ENCODE results near the gene MALL. TPM values are rescaled to one million over a fixed set of nuclear protein-coding genes. Genes with fewer than 3 reads are reported as not detected.
A peak's percentile ranks its signal among the peaks of the same experiment; 100 is the strongest.
"Not testable (repeated sequence)": the region's sequence is repeated elsewhere in the genome, so short reads cannot be mapped to it uniquely, and the experiment has no call there.

Gene MALL
- total RNA-seq, 2 donors from 2014 or later: 14.0 to 39.1 TPM

DNA sequence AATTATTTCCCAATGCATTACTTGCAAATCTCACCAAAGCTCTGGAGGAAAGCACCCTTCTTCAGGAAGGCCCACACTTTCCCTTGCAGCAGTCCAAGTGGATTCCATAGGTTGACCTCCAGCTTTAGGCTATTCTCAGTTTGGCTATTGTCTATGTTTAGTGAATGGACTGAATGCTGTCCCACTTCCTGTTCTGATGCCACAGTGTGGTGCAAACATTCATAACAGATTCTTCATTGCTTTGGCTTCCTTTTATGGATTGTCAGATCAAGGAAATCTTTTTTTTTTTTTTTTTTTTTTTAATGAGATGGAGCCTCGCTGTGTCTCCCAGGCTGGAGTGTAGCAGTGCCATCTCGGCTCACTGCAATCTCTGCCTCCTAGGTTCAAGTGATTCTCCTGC is 55.1 kb downstream of the MALL start:
- ATAC-seq; intact Hi-C loops (cut with DNase I); DNase-seq: not testable (repeated sequence)

DNA sequence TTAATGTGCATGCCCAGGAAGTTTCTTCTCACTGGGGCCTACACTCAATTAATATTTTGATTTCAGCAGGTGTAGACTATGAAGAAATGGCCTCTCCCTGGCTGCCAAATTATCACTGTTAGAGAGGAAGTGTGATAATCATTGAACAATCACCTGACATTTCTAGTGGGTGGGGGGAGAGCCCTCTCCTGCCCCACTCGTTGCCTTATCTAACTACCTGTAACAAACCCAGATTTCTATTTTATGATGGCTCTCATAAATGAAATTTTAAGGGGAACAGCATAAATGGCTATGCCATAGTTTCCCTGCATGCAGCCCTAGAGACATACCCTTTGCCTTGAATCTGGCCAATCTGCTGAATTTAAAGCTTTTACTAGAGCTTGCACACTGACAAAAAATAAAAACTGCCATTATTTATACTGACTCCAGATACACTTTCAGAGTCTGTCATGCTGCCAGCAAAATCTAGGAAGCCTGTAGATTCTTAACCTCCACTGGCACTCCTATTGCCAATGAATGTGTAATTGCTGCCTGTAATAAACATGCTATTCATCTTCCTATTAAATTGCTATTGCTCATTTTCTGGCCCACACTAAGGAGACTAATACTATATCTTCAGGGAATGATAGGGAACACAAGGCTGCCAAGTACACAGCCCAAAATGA is 55.8 kb downstream of the MALL start:
- ATAC-seq; intact Hi-C loops (cut with DNase I): not testable (repeated sequence)

DNA sequence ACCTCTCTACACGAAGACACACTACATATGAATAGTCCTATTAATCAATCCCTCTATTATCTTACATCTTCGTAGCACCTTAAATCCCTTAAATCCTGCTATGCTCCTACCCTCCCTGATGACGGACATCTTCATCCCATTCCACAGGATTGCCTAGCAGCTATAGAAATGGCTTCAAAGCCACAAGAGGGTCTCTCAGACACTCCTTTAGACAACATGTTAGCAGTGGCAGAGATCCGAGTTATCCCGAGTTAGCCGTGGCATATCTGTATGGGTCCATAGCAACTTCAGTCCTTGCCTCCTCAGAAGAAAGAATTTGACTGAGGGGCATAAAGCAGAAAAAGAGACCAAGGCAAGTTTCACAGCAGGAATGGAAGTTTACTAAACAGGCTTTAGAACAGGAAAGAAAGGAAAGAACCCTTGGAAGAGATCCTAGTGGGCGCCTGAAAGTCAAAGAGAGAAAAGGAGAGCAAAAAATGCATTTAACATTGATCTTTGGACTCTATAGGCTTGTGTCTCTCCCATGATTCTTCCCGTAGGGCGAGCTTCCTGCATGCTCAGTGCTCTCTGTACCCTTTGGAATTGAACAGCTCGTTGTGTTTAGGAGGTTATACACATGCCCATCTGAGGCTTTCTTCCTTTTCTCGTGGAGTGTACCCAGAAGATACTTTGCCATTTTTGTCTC is 56.5 kb downstream of the MALL start:
- intact Hi-C loops (cut with DNase I); DNase-seq; ATAC-seq: not testable (repeated sequence)

More for the DNA sequence above, 55.8 kb downstream of the MALL start:
- DNase-seq: not testable (repeated sequence)

DNA sequence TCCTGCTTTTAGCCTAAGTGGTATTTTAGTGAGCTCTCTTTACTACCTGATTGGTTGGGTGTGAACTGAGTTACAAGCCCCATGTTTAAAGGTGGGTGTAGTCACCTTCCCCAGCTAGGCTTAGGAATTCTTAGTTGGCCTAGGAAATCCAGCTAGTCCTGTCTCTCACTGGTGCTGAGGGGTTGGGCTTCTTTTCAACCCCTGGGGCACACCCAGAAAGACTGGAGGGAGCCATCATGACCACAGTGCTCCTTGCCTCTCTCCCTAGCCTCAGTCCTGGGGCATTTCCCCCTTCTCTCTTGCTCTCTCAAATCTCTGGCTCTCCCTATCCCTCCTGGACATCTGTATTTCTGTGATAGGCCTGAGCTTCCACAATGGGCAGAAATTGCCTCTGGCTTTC is 57.6 kb downstream of the MALL start:
- DNase-seq; ATAC-seq; intact Hi-C loops (cut with DNase I): not testable (repeated sequence)

DNA sequence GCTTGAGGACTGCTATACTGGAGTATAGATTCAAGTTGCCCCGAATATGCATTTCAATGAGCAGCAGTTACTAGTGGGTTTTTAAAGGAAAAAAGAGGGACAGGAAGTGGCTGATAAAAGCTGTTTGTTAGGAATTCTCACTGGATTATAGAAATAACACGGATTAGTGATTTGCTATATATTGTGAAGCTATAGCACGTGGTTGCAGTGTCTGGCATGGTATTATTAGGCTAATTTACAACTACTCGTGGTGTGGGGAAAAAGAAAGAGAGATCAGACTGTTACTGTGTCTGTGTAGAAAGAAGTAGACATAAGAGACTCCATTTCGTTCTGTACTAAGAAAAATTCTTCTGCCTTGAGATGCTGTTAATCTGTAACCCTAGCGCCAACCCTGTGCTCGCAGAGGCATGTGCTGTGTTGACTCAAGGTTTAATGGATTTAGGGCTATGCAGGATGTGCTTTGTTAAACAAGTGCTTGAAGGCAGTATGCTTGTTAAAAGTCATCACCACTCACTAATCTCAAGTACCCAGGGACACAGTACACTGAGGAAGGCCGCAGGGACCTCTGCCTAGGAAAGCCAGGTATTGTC is 59.7 kb downstream of the MALL start:
- ATAC-seq; intact Hi-C loops (cut with DNase I); DNase-seq: not testable (repeated sequence)

DNA sequence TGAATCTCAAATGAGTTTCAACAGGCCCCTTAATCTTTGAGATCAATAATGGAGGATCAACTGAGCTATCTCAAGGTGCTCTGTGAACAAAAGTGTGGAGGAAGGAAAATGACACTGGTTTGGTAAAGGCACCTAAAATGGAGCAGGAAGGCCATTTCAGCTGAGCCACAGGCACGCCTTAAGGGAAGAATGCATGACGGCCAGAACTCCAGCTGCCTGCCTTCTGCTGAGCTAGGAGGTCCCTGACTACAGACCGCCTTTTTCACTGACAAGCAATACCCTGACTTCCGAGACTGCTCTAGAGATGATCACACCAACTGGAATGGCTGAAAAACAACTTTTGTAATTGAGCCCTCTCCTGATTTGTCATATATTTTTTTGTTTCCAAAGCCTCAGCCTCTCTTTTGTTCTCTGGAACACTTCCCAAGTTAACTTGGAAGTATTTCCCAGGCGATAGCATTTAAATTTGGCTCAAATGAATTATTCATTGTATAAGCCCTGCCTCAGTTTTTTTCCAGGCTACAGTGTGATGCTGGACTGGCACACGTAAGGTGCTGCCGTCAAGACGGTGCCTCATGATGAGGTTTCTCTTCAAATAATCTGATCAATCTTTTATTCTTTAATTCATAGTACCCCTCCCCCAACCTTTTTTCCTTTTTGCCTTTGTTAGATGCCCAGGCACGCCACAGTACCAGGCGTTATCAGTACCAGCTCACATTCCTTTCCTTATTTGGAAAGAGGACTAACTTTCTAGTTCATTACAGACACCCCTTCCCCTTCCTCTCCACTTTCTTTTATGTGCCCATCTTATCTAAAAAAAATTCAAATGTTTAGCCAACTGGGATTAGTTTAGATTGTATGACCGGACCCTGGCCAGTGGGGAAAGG is 60.9 kb downstream of the MALL start:
- intact Hi-C loops (cut with DNase I): not testable (repeated sequence)
- DNase-seq (peak; percentile 59), ATAC-seq (peak; percentile 83 to 97)

DNA sequence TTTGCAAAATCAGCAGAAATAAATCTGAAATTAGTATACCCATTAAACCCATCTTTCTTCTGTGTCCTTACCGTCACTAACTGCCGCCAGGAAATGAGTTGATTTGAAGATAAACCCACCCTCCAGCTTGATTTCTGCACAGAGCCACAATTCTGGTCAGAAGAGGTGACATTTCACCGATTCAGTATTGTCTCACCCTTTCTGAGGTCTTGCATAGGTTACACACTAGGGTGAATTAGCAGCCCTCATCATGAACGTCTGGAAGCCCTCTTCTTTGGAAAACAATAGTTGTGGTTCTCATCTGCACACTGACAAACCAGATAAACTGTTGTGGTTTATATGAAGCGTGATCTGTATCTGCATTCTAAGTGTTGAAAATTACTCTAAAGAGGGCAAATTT is 61.9 kb downstream of the MALL start:
- intact Hi-C loops (cut with DNase I); DNase-seq; ATAC-seq: not testable (repeated sequence)

DNA sequence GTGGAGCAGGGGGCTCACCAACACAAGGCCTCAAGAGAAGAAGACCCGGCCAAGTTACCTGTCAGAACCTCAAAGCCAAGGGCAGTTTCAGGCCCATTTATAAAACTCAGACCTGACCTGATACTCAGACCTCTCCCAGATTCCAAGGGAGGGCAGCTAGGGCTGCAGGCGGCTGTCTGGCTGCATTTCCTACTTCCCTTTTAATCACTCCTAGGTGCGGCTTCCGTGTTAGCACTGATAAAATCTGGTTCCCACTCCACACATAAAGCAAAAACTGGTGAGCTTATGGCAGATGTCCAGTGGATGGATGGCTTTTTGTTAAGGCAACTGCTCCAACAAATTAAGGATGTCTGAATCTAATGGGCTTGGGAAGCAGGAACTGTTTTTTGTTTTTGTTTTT is 63.5 kb downstream of the MALL start:
- intact Hi-C loops (cut with DNase I); ATAC-seq; DNase-seq: not testable (repeated sequence)

DNA sequence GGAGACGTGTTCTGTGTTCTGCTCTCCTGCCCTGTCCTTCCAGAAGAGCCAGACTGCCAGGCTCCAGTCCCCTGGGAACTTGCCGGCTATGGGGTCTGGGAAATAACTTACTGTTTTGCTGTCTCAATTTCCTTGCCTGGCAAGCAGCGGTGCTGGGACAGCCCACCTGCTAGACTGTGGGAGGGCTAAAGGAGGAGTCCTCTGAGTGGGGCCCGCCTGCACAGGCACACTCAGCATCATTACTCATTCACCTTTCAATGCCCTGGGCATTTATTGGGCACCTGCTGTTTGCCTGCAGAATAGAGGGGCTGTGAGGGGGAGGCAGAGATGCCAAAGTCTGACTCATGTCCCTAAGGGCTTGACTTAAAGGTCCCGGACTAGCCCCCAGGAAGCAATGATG is 65.4 kb downstream of the MALL start:
- DNase-seq; intact Hi-C loops (cut with DNase I); ATAC-seq: not testable (repeated sequence)

DNA sequence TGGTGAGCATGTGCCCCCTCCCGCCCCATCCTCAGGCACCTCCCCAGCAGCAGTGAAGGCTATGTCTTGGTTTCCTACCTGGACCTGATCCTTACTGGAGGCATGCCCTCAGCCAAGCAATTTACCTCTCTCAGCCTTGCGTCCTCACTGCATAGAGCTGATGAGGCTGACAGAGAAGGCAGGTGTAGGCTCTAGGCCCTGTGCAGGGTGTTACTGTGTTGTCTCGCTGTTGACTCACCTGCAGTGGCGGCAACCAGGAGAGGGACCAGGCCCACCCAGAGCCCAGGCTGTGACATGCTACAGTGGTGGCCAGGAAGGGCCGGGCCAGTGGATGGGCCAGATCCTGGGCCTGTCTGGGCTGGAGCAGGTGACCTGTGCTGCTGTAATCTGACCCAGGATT is 65.9 kb downstream of the MALL start:
- ATAC-seq; intact Hi-C loops (cut with DNase I): not testable (repeated sequence)

DNA sequence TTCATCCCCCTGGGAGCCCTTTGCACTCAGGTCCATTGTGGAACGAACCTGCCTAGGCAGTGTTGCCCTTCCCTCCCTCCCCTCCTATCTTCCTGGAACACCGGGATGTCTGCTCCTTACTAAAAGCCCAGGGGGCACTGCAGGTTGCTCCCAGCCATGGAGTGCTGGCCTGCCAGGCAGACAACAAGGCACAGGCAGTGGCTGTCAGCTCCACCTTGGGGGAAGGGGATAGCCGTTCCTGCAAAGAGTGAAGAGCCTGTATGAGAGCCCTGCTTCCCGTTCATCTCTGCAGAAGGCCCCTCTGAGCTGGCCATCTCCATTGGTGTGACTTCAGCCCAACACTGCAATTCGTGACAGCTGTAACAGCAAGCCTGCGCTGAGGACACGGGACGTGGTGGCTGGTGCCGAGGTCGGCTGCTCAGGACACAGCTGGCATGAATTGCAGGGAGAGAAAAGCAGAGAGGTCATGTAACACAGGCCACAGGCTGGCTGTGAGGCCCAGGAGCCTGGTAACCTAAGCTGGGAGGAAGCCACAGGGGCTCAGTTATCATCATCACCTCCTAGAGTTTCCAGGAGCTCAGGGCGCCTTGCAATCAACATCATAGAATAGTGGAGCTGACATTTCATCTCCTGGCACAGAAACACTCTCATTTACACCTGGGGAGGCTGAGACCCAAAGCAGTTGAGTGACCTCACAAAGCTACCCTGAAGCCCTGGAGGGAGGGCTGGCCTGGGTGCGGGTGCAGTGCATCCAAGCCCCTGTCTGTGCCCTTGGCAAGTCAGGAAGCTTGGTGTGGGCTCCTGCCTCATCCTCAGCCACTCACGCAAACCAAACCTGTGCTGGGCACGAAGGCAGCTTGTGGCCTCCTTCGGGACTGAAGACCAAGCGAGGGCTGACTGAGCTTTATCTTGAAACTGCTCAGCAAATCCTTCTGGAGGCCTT is 67.1 kb downstream of the MALL start:
- intact Hi-C loops (cut with DNase I); DNase-seq; ATAC-seq: not testable (repeated sequence)

More for the DNA sequence above, 65.9 kb downstream of the MALL start:
- DNase-seq: not testable (repeated sequence)

DNA sequence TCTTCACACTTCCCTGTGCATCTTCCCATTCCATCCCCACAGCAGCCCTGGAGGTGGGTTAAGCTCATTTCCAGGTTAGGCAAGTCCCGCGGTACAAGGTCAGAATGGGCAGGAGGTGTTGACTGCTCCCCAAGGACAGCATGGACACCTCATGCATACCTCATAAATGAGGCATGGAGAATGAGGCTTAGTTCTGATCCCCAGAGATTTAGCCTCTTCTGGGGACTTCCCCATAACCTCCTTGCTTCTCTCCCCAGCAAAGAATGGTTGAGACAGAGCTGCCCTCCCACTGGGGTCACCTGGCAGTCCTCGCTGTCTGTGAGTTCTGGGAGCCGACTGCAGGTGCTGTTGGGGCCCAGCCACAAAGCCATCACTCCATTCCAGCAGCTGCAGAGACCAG is 68.4 kb downstream of the MALL start:
- ATAC-seq; intact Hi-C loops (cut with DNase I); DNase-seq: not testable (repeated sequence)

DNA sequence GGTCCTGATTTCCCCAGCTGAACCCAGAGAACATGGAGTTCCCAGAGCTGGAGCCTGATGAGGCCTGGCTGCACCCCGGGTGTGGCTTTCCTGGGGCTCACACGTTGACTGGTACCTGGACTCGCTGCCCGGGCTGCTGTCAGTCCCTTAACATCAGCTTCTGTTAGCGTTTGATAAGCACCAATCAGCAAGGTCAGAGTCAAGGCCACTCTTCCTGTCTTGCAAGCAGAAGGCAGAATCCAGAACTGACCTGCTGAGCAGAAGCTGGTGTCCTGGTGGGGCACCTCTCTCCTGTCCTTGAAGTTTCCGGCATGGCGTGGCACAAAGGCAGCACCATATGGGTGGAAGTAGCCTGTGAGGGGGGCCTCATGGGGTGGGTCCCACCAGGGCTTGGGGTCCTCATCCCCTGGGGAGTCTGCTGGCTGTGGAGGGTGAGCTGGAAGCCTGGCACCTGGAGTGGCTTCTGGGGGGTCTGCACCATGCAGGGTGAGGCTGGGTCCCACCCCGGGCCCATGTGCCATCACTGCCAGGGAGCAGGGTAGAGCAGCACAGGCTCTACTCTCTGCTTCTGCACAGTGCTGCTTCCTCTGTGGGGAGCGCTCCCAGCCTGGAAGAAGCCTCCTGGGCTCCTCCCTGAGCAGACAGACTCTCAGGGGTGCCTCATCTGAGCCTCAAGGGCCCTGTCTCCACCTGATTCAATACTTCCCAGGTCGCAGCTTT is 73.5 kb downstream of the MALL start:
- ATAC-seq; intact Hi-C loops (cut with DNase I); DNase-seq: not testable (repeated sequence)

DNA sequence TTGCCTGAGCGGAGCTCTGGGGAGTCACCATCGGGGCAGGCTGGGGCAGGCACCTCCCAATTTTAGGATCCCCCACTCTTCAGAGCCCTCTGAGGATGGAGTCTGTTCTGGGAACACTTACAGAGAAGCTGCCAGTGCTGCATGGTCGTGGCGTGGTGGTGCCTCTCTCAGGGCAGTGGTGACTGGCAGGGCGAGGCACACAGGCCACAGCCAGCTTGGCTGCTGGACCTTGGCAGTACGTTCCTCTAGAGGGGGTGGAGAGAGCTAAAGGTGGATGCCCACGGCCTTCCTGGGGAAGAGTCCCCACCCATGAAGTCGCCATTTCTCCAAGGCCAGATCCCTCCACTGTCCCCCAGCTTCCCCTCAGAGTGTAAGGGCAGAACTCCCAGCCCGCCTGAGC is 78.3 kb downstream of the MALL start:
- ATAC-seq; DNase-seq; intact Hi-C loops (cut with DNase I): not testable (repeated sequence)

DNA sequence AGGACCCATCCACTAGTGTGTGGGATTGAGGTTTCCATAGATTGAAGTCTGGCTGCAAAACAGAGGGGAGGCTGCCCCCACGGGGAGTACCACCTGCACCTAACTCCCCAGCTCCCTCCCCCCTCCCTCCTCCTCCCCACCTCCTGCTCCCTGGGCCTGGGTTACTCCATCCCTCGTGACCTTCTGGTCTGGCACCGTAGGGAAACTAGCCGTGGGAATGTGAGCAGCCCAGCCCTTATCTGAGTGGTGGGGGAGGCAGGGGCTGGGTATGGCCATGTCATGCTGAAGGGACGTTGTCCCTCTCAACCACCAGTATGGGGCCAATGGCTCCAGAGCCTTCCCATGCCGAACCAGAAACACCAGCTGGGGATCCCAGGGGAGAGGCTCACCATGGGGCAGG is 80.2 kb downstream of the MALL start:
- ATAC-seq; DNase-seq; intact Hi-C loops (cut with DNase I): not testable (repeated sequence)

DNA sequence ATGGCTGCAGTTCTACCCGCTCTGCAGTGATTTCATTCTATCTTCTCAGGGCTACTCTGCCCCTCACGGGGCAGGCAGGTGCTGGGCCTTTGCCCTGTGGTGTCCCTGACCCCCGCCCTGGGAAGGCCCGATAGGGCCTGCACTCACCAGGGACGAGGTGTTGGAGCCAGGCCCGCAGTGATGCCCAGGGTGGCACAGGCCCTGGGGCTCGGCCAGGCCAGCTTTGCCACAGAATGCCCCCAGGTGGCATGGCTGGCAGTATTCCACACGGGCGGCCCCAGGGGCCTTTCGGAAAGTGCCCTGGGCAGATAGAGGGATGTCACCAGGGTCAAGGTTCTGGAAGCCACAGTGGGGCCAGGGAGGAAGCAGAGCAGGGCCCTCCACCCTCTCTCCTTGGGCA is 80.7 kb downstream of the MALL start:
- intact Hi-C loops (cut with DNase I); ATAC-seq: not testable (repeated sequence)
- peak; percentile 7 for DNase-seq

Data from left cardiac atrium (tissue), 4 donors.